Measurements from ENCODE around the gene ALDH1A1. TPM values are rescaled to one million over a fixed set of nuclear protein-coding genes. Genes with fewer than 3 reads are reported as not detected.

ALDH1A1 gene
- total RNA-seq, 5 donors from 2014 or later (not counting 1 experiment from before 2014, with no cell fraction given) = 0.47 to 1.3 (median 0.95) TPM

- Histone ChIP-seq H3K36me3 (ENCODE audit: control insufficient read depth in 2 of 2, extremely low read depth in 1 of 2, insufficient read depth in 1 of 2, low read length in 1 of 2) (no peaks in the 10 kb centered on the region), H3K9me3 (no peaks in the 10 kb centered on the region), H3K27me3 (replicated peaks in 1 of 2; ENCODE audit: control insufficient read depth in 2 of 2, extremely low read depth in 1 of 2, insufficient read depth in 2 of 2, low read length in 1 of 2) (peaks cover 0 to 4% of the 10 kb centered on the region in 2 experiments), H3K4me3 (ENCODE audit: control insufficient read depth in 1 of 2, extremely low read depth in 1 of 2, low read length in 1 of 2) (no peak overlapping the region), H3K27ac (ENCODE audit: low read length) (no peak overlapping the region), H3K4me1 (ENCODE audit: control insufficient read depth in 1 of 2, extremely low read depth in 1 of 2, insufficient read depth in 2 of 2, low read length in 2 of 2) (no peaks in the 10 kb centered on the region)
- peaks cover 0 to 10% of the 10 kb centered on the region in 2 donors for H3K27me3 Mint-ChIP-seq
- CTCF ChIA-PET = no interaction called here
- POLR2A ChIA-PET = no interaction called here
- no peak overlapping the region for H3K27ac Mint-ChIP-seq
- no peaks in the 10 kb centered on the region for H3K36me3 Mint-ChIP-seq
- no peaks in the 10 kb centered on the region for H3K9me3 Mint-ChIP-seq
- 60% methylated on average over 1 of the region's 5 CpGs for WGBS (ENCODE audit: insufficient coverage)
- no peak for DNase-seq
- H3K4me1 Mint-ChIP-seq = peaks cover 3 to 6% (median 3%) of the 10 kb centered on the region in 3 donors
- H3K4me3 Mint-ChIP-seq = no peak overlapping the region
- no peak for ATAC-seq (replicated peaks in 1 of 4)
Observed at GRCh38 chr9:72995131-72996024, 42.5 kb upstream of the ALDH1A1 start.

- H3K9me3 Mint-ChIP-seq = no peaks in the 10 kb centered on the region
- no peaks in the 10 kb centered on the region for H3K4me1 Mint-ChIP-seq
- no peaks in the 10 kb centered on the region for H3K4me1 ChIP-seq (ENCODE audit: control insufficient read depth in 1 of 2, extremely low read depth in 1 of 2, insufficient read depth in 2 of 2, low read length in 2 of 2)
- no peak overlapping the region for H3K27ac Mint-ChIP-seq
- no peak overlapping the region for H3K4me3 ChIP-seq (ENCODE audit: control insufficient read depth in 1 of 2, extremely low read depth in 1 of 2, low read length in 1 of 2)
- peaks cover 0 to 9% of the 10 kb centered on the region in 2 donors for H3K27me3 Mint-ChIP-seq
- ChIA-PET CTCF (no interaction called here), POLR2A (no interaction called here)
- H3K4me3 Mint-ChIP-seq = no peak overlapping the region
- H3K36me3 Mint-ChIP-seq = no peaks in the 10 kb centered on the region
- no peaks in the 10 kb centered on the region for H3K9me3 ChIP-seq
- ATAC-seq (replicated peaks in 1 of 4) (no peak), DNase-seq (no peak)
- H3K27me3 ChIP-seq (replicated peaks in 1 of 2; ENCODE audit: control insufficient read depth in 2 of 2, extremely low read depth in 1 of 2, insufficient read depth in 2 of 2, low read length in 1 of 2) = no peaks in the 10 kb centered on the region
- WGBS (ENCODE audit: insufficient coverage) = no CpG with 5 or more reads among the region's 2 CpGs
- no peak overlapping the region for H3K27ac ChIP-seq (ENCODE audit: low read length)
- H3K36me3 ChIP-seq (ENCODE audit: control insufficient read depth in 2 of 2, extremely low read depth in 1 of 2, insufficient read depth in 1 of 2, low read length in 1 of 2) = no peaks in the 10 kb centered on the region
Observed at GRCh38 chr9:72991772-72992171, 38.9 kb upstream of the ALDH1A1 start.

- no peaks in the 10 kb centered on the region for H3K4me1 Mint-ChIP-seq
- Histone ChIP-seq H3K4me1 (ENCODE audit: control insufficient read depth in 1 of 2, extremely low read depth in 1 of 2, insufficient read depth in 2 of 2, low read length in 2 of 2) (no peaks in the 10 kb centered on the region), H3K9me3 (no peaks in the 10 kb centered on the region), H3K4me3 (ENCODE audit: control insufficient read depth in 1 of 2, extremely low read depth in 1 of 2, low read length in 1 of 2) (no peak overlapping the region), H3K27me3 (replicated peaks in 1 of 2; ENCODE audit: control insufficient read depth in 2 of 2, extremely low read depth in 1 of 2, insufficient read depth in 2 of 2, low read length in 1 of 2) (no peaks in the 10 kb centered on the region), H3K36me3 (ENCODE audit: control insufficient read depth in 2 of 2, extremely low read depth in 1 of 2, insufficient read depth in 1 of 2, low read length in 1 of 2) (no peaks in the 10 kb centered on the region), H3K27ac (ENCODE audit: low read length) (no peak overlapping the region)
- ChIA-PET POLR2A (interaction anchor here in 1 of 2 donors (0.6 kb wide), 1 partner anchor 82 kb away, joined by 10 read pairs; no protein-coding TSS in a partner anchor), CTCF (no interaction called here)
- no CpG with 5 or more reads among the region's 1 CpG for WGBS (ENCODE audit: insufficient coverage)
- no peaks in the 10 kb centered on the region for H3K9me3 Mint-ChIP-seq
- H3K36me3 Mint-ChIP-seq = no peaks in the 10 kb centered on the region
- no peak for ATAC-seq (replicated peaks in 1 of 4)
- peaks cover 0 to 14% of the 10 kb centered on the region in 2 donors for H3K27me3 Mint-ChIP-seq
- H3K4me3 Mint-ChIP-seq = no peak overlapping the region
- no peak overlapping the region for H3K27ac Mint-ChIP-seq
- DNase-seq = no peak
Observed at GRCh38 chr9:72990397-72991182, 37.7 kb upstream of the ALDH1A1 start.

GRCh38 chr9:72986522-72987116 lies 33.8 kb upstream of the ALDH1A1 start:
- Mint-ChIP-seq H3K27ac (no peak overlapping the region), H3K4me3 (no peak overlapping the region), H3K27me3 (peaks cover 0 to 10% of the 10 kb centered on the region in 2 donors), H3K36me3 (no peaks in the 10 kb centered on the region), H3K9me3 (no peaks in the 10 kb centered on the region), H3K4me1 (no peaks in the 10 kb centered on the region)
- Histone ChIP-seq H3K36me3 (ENCODE audit: control insufficient read depth in 2 of 2, extremely low read depth in 1 of 2, insufficient read depth in 1 of 2, low read length in 1 of 2) (no peaks in the 10 kb centered on the region), H3K27me3 (replicated peaks in 1 of 2; ENCODE audit: control insufficient read depth in 2 of 2, extremely low read depth in 1 of 2, insufficient read depth in 2 of 2, low read length in 1 of 2) (no peaks in the 10 kb centered on the region), H3K27ac (ENCODE audit: low read length) (no peak overlapping the region), H3K4me1 (ENCODE audit: control insufficient read depth in 1 of 2, extremely low read depth in 1 of 2, insufficient read depth in 2 of 2, low read length in 2 of 2) (no peaks in the 10 kb centered on the region), H3K4me3 (ENCODE audit: control insufficient read depth in 1 of 2, extremely low read depth in 1 of 2, low read length in 1 of 2) (no peak overlapping the region), H3K9me3 (no peaks in the 10 kb centered on the region)
- DNase-seq (no peak), ATAC-seq (replicated peaks in 1 of 4) (no peak)
- WGBS (ENCODE audit: insufficient coverage) = no CpG with 5 or more reads among the region's 6 CpGs
- ChIA-PET POLR2A (no interaction called here), CTCF (interaction anchor here in 1 of 2 donors (0.7 kb wide), 1 partner anchor 808 kb away, joined by 3 read pairs; no protein-coding TSS in a partner anchor)

- Mint-ChIP-seq H3K4me3 (no peak overlapping the region), H3K27me3 (peaks cover 2 to 10% of the 10 kb centered on the region in 2 donors), H3K4me1 (no peaks in the 10 kb centered on the region), H3K27ac (no peak overlapping the region), H3K9me3 (no peaks in the 10 kb centered on the region), H3K36me3 (no peaks in the 10 kb centered on the region)
- H3K4me1 ChIP-seq (ENCODE audit: control insufficient read depth in 1 of 2, extremely low read depth in 1 of 2, insufficient read depth in 2 of 2, low read length in 2 of 2) = no peaks in the 10 kb centered on the region
- ChIA-PET CTCF (no interaction called here), POLR2A (no interaction called here)
- H3K36me3 ChIP-seq (ENCODE audit: control insufficient read depth in 2 of 2, extremely low read depth in 1 of 2, insufficient read depth in 1 of 2, low read length in 1 of 2) = no peaks in the 10 kb centered on the region
- ATAC-seq (replicated peaks in 1 of 4) (no peak), DNase-seq (no peak)
- no CpG with 5 or more reads among the region's 3 CpGs for WGBS (ENCODE audit: insufficient coverage)
- no peak overlapping the region for H3K4me3 ChIP-seq (ENCODE audit: control insufficient read depth in 1 of 2, extremely low read depth in 1 of 2, low read length in 1 of 2)
- H3K27ac ChIP-seq (ENCODE audit: low read length) = no peak overlapping the region
- H3K9me3 ChIP-seq = no peaks in the 10 kb centered on the region
- no peaks in the 10 kb centered on the region for H3K27me3 ChIP-seq (replicated peaks in 1 of 2; ENCODE audit: control insufficient read depth in 2 of 2, extremely low read depth in 1 of 2, insufficient read depth in 2 of 2, low read length in 1 of 2)
Observed at GRCh38 chr9:72985746-72986145, 32.9 kb upstream of the ALDH1A1 start.

- H3K36me3 Mint-ChIP-seq = no peaks in the 10 kb centered on the region
- Histone ChIP-seq H3K36me3 (ENCODE audit: control insufficient read depth in 2 of 2, extremely low read depth in 1 of 2, insufficient read depth in 1 of 2, low read length in 1 of 2) (no peaks in the 10 kb centered on the region), H3K4me3 (ENCODE audit: control insufficient read depth in 1 of 2, extremely low read depth in 1 of 2, low read length in 1 of 2) (no peak overlapping the region), H3K9me3 (no peaks in the 10 kb centered on the region), H3K27me3 (replicated peaks in 1 of 2; ENCODE audit: control insufficient read depth in 2 of 2, extremely low read depth in 1 of 2, insufficient read depth in 2 of 2, low read length in 1 of 2) (no peaks in the 10 kb centered on the region), H3K4me1 (ENCODE audit: control insufficient read depth in 1 of 2, extremely low read depth in 1 of 2, insufficient read depth in 2 of 2, low read length in 2 of 2) (no peaks in the 10 kb centered on the region), H3K27ac (ENCODE audit: low read length) (no peak overlapping the region)
- ATAC-seq (replicated peaks in 1 of 4) (no peak), DNase-seq (no peak)
- H3K4me3 Mint-ChIP-seq = no peak overlapping the region
- POLR2A ChIA-PET = no interaction called here
- 94% methylated on average over 2 of the region's 3 CpGs for WGBS (ENCODE audit: insufficient coverage)
- H3K27me3 Mint-ChIP-seq = peaks cover 2 to 10% of the 10 kb centered on the region in 2 donors
- H3K27ac Mint-ChIP-seq = no peak overlapping the region
- H3K4me1 Mint-ChIP-seq = no peaks in the 10 kb centered on the region
- no peaks in the 10 kb centered on the region for H3K9me3 Mint-ChIP-seq
- CTCF ChIA-PET = no interaction called here
Observed at GRCh38 chr9:72984991-72985390, 32.1 kb upstream of the ALDH1A1 start.

Measured in T-cell (primary cell).